ENCODE data around the gene OXTR.

DNA sequence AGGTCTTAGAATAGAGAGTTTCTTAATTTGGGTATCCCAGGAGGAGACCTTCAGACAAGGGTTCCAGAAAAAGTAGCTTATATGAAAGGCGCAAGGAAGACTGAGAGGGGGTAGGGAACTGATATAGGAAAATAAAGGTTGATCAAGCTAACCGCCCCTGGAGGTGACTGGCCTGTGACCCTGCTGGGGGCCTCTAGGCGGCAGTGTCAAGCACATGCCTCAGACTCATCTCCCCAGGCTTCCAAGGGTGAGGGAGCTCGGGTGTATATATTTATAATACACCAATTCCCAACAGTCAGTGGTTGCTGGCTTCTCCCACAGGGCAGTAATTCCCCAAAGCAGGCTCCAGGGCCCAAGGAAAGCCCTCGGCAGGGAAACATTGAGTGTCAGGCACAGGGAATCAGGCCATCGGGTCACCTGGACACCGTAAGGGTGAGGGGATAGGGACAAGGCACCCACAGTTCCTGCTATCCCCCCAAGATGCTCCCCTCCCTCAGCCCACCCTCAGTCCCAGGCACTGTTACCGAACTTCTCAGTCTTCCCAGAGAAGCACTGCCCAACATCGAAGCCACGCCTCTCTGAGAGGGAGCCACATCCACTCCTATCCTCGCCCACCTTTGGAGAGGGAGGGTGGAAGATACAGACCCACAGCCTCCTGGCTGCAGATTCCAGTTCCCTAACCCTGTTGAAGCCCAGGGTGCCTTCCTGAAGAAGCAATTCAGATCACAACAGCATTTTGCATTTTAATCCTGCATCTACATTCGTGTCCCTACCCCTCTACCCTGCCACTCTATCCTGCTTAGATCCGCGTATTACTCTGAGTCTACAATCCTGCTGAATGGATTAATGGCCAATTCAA is 55.3 kb downstream of the OXTR start:
- TF ChIP-seq POLR2AphosphoS5 (IDR thresholded peaks at IDR 0.05) (no peak), POLR2A (IDR thresholded peaks at IDR 0.05) (no peak)
